HG02870 (cell line): Measurements from ENCODE around the gene YIPF3.
"Not testable (repeated sequence)": the region's sequence is repeated elsewhere in the genome, so short reads cannot be mapped to it uniquely, and the experiment has no call there.

Experiments
- ATAC-seq: cut with Tn5 transposase; IDR thresholded peaks from one replicate; pipeline ENCODE4 v1.9.1; 2021; ENCODE audit warnings: mild to moderate bottlenecking, moderate library complexity; ENCODE audit not compliant: unreplicated experiment

YIPF3 gene

DNA sequence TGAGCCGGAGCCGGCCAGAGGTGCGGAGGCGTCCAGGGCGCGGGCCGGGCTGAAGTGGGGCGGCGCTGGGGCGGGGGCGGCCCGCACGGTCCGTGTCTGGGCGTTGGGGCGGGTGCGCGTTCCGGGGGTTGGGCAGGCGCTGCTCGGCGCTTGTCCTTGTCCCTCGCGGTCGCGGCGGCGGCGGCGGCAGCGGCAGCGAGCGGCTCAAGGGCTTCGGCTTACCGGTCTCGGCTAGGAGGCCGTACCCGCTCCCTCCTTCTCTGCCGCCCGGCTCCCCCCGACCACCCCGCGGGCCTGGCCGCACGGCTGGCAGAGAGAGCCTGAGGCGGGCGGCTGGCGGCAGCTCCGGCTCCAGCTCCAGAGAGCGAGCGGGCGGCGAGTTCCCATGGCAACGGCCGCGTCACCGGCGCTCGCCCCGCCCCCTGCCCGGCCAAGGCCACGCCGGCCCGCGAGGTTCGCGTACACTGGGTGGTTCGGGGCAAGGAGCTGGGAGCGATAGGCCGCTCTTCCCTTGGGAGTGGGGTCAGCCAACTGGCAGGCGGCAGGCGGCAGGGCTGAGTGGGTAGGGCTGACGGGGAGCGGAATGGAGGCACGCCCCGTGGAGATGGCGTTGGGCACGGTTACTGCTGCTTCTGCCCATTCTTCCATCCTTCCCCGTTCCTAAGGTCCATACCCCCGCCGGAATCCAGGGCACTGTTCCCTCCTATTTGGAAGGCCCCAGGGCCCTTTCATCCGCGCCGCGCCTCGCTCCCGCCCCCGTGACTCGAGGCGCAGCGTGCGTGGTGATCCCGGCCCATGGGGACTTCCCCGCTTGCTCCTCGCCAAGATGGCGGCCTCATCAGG is 6.5 kb downstream of the YIPF3 start, which contains the start of gene LRRC73:
Gene LRRC73, minus strand, starts transcription at position 363 of the 843 bp plus-strand sequence. CDS start 561 bp downstream, outside the sequence.
- peak; percentile 49 for ATAC-seq

DNA sequence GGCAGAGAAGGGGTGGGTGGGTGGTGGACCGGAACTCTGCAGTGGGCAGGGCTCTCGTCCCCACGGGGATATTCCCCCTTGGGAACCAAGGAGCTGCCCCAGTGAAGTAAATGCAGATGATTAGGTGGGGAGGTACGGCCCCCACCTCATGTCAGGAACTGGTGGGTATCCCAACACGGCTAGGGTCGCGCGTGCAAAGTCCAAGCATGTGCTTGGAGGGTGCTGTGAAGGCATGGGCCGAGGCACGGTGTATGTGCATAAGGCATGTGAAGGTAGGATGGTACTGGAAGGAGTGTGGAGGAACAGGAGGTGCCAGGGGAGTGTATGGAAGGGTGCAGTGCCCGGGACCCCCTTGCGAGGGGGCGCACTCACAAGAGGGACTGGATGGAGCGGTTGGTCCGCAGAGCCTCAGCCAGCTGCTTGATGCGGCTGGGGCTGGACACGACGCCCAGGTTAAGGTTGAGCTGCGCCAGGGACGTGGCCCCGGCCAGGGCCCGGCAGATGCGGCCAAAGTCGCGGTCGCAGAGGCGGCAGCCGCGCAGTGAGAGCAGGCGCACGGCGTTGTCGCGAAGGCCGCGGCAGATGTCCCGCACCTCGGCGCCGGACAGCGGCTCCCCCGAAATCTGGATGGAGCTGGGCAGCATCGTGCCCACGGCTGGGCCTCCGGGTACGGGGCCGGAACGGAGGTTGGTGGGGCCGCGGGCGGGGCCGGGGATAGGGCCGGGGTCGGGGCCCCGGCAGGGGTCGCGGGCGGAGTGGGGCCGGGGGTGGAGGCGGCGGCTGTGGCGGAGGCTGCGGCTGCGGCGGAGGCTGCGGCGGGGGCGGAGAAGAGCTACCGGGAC is 7.4 kb downstream of the YIPF3 start:
- peak; percentile 8 for ATAC-seq

DNA sequence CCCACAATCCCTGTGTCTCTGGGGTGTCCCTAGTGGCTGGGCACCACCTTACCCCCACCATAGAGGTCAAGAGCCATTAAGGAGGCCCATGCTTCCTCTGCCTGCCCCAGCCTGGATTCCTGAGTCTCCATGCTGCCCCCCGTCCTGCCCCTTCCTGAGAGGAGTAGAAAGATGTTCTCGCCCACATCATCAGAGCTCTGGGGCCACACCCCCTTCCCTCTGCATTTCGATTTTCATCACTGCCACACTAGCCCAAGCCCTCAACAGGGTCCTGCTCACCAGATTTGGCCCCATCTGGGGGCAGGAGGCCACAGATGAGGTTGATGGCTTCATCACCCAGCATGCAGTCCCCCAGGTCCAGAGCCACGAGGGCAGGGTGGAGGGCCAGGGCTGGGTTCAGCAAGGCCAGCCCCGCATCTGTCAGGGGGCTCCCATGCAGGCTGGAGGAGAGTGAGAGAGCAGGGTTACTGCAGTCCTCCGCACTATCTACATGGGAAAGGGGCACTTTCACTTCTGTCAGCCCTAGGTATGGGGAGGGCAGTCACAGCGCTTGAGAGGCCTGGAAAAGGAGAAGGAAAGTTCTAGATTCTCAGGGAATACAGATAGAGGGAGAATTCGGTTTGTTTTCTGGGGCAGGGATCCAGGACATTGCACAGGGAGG is 8.1 kb downstream of the YIPF3 start:
- ATAC-seq: no peak

DNA sequence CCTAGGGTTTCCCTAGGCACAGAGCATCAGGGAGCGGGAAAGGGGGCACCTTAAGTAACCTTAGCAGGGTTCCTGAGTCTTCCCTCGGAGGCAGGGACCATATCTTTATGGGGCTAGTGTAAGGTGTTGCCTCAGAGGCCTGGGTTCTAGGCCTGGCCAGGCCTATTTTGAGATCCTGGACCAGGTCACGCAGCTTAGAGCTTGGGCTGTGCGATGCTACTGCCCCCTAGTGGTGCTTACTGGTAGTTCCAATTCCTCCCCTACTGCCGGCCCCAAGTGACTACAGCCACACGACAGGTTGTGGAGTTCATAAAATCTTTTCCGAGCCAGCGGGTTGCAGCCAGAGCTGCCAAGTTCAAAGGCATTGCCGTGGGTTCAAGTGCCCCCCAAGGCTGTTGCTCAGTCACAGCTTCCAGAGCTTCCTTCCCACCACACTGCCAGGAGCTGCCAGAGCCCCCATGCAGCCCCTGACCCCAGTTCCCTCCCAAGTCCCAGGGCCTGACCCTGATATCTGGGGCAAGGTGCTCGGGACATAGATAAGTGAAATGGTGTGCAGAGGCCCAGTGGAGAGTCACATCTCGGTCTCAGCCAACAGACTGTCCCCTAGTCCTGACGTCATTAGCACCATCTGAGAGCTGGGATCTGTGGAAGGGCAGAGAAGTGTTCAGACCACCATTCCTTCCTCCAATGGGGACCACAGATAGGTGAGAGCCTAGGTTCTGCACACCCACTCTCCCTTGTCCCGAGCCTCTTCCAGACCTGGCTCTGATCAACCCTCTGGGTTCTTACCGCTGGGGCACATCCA is 9.9 kb downstream of the YIPF3 start:
- ATAC-seq: peak; percentile 51

DNA sequence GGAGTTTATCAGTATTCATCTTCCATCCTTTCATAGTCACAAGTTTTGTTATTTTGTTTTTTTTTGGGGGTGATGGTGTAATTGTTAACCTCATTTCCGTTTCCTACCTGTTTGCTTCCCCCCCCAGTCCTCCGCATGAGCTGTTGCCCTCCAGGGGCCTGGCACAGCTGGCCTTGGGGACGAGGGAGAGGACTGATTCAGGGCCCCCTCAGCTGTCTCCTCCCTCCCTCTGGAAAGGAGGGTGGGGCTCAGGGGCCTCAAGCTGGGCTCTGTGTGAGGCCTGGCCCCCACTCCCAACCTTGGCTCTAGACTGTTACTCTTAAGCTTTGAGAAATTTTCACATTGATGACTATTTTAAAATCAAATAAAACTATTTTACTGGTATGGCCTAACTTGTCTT is 10.6 kb downstream of the YIPF3 start:
- ATAC-seq: no peak

DNA sequence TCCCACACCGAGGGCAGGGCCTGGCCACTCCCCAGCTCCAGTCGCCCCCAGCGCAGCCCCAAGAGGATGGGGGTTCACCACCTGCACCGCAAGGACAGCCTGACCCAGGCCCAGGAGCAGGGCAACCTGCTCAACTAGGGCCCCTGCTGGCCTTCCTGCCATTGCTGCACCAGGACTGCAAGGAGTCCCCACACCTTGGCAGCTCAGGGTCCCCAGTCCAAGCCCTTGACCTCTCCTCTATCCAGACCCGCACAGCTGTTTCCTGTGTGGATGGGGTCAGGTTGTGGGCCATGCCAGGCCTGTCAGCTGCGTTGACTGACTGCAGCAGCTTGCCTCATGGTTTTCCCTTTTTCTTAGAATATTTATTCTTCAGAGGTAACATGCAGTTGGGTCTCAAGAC is 11.0 kb downstream of the YIPF3 start:
- no peak for ATAC-seq

DNA sequence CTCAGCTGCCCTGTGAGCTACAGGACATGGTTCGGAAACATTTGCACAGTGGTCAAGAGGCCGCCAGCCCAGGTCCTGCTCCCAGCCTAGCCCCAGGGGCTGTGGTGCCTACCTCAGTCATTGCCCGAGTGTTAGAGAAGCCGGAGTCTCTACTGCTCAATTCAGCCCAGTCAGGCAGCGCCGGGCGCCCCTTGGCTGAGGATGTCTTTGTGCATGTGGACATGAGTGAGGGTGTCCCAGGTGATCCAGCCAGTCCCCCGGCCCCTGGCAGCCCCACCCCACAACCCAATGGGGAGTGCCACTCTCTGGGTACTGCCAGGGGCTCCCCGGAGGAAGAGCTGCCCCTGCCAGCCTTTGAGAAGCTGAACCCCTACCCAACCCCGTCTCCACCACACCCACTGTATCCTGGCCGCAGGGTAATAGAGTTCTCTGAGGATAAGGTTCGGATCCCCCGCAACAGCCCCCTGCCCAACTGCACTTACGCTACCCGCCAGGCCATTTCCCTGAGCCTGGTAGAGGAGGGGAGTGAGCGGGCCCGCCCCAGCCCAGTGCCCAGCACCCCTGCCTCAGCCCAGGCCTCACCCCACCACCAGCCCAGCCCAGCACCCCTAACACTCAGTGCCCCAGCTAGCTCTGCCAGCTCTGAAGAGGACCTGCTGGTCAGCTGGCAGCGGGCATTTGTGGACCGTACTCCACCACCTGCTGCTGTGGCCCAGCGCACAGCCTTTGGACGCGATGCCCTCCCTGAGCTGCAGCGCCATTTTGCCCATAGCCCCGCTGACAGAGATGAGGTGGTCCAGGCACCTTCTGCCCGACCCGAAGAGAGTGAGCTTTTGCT is 11.8 kb downstream of the YIPF3 start:
- no peak for ATAC-seq

DNA sequence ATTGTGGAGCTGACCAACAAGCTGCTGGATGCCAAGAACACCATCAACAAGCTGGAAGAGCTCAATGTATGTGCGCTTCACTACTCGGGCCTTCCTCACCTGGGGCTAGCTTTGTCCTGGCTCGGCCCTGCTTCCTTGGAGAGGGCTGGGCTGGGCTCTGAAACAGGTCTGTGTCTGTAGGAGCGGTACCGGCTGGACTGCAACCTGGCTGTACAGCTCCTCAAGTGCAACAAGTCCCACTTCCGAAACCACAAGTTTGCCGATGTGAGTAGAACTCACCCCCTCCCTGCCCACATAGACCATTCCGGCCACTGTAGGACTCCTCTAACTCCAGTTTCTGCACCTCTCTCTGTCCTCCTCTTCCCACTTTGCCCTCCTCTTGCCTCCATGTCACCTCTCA is 13.3 kb downstream of the YIPF3 start:
- no peak for ATAC-seq

DNA sequence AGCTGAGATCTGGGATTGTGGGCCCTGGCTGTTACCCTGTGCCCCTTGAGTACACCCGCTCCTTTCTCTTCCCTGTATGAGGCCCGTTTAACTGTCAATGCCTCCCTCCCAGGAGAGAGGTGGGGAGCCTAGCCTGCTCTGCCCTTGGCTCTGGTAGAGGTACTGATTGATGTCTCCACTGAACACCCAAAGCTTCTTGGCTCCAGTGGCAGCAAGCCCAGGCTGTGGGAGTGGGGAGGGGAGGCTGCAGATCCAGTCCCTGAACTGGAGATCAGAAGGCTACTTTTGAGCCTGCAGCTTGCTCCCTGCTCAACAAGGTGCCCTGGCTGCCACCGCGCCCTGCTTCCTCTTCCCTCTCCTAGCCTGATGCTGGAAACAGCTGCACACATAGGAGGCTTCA is 14.1 kb downstream of the YIPF3 start:
- ATAC-seq: no peak

DNA sequence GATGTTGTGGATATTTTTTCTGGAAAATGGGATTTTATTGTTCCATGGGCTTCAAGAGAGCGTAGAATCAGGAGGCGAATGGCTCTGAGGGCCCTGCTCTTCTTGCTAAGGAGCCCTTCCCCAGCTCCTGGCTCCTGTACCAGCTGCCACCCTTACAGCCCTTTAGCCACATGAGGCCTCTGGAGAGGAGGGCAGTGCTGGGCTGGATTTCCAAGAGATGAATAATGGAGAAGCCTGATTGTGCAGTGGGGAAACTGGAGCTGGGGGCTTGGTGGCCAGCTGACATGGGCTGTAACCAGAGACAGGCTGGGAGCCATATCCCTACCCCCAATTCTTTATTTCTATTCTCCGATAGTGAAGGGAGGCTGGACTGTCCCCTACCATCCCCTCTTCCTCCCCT is 15.8 kb downstream of the YIPF3 start:
- ATAC-seq: no peak

DNA sequence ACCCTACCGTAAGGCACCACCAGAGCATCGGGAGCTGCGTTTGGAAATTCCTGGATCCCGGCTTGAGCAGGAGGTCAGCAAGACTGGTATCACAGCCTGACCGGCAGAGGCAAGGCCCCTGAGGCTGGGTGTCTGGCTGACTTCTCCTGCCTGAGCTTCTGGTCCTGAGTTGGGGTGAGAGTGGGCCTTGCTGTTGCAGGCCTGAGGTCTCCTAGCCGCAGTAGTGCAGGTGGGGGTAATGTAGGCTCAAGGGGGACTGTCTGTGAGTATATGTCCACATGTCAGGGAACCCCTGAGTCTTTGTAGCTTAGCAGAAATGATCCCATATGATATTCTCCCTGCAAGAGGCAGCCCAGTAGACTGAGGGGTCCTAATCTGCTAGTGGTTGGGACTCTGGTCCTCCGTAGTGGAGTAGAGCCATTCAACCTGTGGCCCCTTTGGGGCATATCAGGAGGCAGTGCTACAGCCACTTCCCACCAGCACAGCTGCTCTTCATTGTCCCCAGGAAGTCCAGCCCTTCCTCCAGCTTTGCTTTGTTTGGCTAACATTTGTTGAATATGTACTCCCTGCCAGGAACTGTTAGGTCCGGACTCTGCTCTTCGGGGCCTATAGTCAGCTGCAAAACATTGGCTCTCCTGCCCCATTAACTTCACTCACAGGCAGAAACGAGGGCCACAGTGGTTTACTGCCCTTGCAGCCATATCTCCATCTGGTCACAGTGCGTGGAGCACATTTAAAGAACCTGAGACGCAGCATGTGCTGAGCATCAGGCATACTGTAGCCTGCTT is 17.5 kb downstream of the YIPF3 start:
- no peak for ATAC-seq

DNA sequence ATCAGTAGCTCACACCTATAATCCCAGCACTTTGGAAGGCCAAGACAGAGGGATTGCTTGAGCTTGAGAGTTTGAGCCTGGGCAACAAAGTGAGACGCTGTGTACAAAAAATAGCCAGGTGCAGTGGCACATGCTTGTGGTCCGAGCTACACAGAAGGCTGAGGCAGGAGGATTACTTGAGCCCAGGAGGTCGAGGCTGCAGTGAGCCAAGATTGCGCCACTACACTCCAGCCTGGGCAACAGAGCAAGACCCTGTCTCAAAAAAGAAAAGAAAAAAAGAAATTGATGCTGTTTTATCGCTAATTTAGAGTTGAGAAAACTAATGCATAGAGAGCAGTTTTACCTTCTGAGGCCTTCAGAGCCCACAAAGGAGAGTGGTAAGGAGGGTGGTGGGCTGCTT is 18.4 kb downstream of the YIPF3 start:
- not testable (repeated sequence) for ATAC-seq

DNA sequence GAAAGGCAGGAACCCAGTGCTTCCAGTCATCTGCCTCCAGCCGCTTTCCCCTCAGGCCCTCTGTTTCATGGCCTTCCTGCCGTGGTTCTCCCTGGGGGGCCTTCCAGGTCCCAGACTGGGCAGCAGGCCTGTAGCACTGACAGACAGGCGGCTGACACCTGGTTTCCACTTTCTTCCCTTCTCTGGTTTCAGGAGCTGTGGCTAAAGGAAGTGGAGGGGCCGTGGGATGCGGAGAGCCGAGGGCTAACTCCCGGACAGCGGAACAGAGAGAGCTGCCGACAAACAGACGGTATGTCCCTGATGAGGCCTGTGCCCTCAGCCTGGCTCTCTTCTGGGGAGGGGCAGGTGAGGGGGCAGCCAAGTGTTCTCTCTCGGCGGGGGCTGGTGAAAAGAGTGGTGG is 19.0 kb downstream of the YIPF3 start:
- ATAC-seq: no peak

DNA sequence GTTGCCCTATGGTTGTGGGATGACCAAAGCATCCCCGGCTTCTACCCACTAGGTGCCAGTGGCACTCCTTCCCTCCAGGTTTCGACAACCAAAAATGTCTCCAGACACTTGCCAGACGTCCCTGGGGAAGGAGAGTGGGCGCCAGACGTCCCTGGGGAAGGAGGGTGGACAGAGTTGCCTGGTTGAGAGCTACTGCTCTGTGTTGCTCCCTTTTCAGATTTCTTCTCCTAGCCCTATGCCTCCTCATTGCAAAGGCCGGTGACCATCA is 19.7 kb downstream of the YIPF3 start:
- no peak for ATAC-seq

DNA sequence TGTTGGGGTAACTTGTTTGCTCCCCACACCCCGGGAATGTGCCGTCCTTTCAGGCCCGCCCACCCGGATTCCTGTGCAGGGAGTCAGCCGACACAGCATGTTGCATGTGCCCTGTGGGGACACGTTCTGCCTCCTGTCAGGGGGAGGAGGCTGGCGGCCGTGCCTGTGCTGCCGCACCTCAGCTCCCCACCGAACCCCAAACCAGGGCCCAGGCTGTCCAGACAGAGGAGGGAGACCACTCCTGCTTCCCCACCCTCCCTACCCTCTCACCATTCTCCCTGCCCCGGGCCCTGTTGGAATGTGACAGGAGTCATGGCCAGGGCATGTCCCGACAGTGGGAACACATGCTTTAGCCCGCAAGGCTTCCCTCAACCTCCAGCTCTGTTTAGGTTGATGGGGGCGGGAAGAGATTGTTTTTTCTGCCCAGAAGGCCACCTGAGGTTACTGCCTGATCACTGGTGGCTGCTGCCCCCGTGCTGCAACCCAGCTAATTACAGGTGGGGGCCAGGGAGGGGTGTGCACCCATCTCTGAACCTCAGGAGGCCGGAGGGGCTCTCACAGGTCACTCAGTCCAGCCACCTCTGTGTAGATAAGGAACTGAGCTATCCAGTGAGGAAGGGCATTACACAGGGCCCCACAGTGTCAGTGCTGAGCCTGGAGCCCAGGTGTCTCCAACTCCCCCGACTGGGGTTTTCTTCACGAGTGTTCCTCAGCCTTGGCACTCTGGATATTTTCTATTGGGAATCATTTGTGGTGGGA is 20.2 kb downstream of the YIPF3 start:
- ATAC-seq: no peak

DNA sequence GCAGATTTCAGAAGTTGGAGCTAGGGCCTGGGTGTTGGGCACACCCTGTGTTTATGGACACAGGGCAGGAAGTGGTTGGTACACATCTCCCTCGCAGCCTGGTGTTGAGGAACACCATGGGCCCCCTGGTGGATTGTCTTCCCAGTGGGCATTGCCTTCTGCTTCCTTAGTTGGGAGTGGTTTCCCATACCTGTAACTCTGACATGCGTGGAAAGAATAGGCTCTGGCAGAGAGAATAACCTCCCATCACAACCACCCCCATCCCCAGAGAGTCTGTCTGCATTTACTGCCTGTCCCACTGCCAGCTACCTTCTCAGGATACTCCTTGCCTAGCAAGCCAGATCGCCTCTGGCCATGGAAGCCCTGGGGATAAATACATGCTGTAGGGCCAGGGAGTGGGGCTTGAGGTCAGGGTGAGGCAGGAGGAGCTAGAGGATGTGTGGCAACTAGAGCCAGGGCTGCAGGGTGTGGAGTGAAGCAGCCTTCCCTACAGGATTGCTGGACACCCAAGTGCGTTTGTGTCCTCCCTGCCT is 21.3 kb downstream of the YIPF3 start:
- ATAC-seq: no peak

DNA sequence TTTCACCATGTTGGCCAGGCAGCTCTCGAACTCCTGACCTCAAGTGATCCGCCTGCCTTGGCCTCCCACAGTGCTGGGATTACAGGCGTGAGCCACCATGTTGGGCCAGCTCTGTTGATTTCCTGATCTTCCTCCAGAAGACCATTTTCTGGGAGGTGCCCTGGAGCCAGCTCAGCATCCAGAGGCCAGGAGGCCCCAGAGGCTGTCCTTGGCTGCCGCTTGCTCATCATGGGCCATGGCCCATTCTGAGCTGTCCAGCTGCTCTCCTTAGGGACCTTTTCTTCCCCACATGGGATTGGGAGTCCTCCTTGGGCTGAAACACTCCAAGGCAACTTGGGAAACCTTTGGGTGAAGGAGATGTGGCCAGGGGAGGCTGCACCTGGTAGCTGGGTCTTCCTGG is 22.0 kb downstream of the YIPF3 start:
- no peak for ATAC-seq

DNA sequence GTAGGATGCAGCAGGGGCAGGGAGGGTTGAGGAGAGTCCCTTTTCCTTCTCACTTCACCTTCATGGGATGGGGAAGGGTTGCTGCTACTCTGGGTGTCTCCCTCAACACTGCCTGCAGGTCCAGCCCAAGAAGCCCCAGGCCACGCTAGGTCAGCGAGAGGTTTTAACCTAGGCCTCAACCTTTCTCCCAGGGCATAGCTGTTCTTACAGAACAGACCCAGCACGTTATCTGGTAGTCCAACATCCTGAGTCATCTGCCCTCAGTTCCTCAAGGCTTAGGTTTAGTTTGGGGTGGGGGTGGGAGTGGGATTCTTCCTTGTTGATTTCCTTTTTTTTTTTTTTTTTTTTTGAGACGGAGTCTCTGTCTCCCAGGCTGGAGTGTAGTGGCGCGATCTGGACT is 22.4 kb downstream of the YIPF3 start:
- ATAC-seq: no peak
